ENCODE data around the gene DNAI2. TPM values are rescaled to one million over a fixed set of nuclear protein-coding genes. Genes with fewer than 3 reads are reported as not detected.

DNAI2 gene
- total RNA-seq, 1 donor from 2014 or later, result 0.18 TPM

DNA sequence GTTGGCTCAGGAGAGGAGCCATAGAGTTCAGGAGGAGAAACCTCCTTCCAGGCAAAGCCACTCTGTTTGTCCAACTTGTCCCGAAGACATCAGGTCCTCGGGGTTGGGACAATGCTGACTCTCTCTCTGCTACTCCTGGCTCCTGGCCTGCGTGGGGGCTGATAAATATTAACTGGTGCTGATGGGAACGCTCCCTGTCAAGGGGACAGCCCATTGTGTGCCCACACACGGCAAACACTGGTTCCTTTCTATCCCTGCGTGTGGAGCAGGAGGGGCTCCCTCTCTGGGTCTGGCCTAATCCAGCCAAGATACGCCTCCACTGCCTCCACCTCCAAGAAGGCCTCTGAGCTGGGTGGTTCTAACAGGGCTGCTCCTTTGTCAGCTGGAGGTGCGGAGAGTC is 56.4 kb downstream of the DNAI2 start:
- DNase-seq (ENCODE audit: low spot score), result no peak
- Mint-ChIP-seq H3K27me3 (ENCODE audit: insufficient read depth) (peaks cover 11% of the 10 kb centered on the region), H3K4me3 (no peak overlapping the region), H3K36me3 (ENCODE audit: low read depth) (no peaks in the 10 kb centered on the region), H3K4me1 (ENCODE audit: low read depth) (peaks cover 29% of the 10 kb centered on the region), H3K27ac (no peak overlapping the region), H3K9me3 (no peaks in the 10 kb centered on the region)
- intact Hi-C loops (cut with micrococcal nuclease), result no loop called here

- peaks cover 23% of the 10 kb centered on the region for H3K4me1 Mint-ChIP-seq (ENCODE audit: low read depth)
- no peak overlapping the region for H3K4me3 Mint-ChIP-seq
- no peak for DNase-seq (ENCODE audit: low spot score)
- H3K27ac Mint-ChIP-seq, result no peak overlapping the region
- no peaks in the 10 kb centered on the region for H3K36me3 Mint-ChIP-seq (ENCODE audit: low read depth)
- H3K9me3 Mint-ChIP-seq, result no peaks in the 10 kb centered on the region
- peaks cover 7% of the 10 kb centered on the region for H3K27me3 Mint-ChIP-seq (ENCODE audit: insufficient read depth)
- intact Hi-C loops (cut with micrococcal nuclease), result no loop called here
These were observed 58.1 kb downstream of the DNAI2 start for GRCh38 chr17:74332017-74332650.

- DNase-seq (ENCODE audit: low spot score), result no peak
- Mint-ChIP-seq H3K9me3 (no peaks in the 10 kb centered on the region), H3K27me3 (ENCODE audit: insufficient read depth) (peaks cover 7% of the 10 kb centered on the region), H3K4me3 (no peak overlapping the region), H3K36me3 (ENCODE audit: low read depth) (no peaks in the 10 kb centered on the region), H3K4me1 (ENCODE audit: low read depth) (peaks cover 23% of the 10 kb centered on the region), H3K27ac (no peak overlapping the region)
- intact Hi-C loops (cut with micrococcal nuclease), result no loop called here
These were observed 58.8 kb downstream of the DNAI2 start for GRCh38 chr17:74332763-74333283.

GRCh38 chr17:74334393-74335039 is 60.5 kb downstream of the DNAI2 start:
- Mint-ChIP-seq H3K27me3 (ENCODE audit: insufficient read depth) (peaks cover 4% of the 10 kb centered on the region), H3K36me3 (ENCODE audit: low read depth) (no peaks in the 10 kb centered on the region), H3K27ac (no peak overlapping the region), H3K4me3 (no peak overlapping the region), H3K4me1 (ENCODE audit: low read depth) (peaks cover 12% of the 10 kb centered on the region), H3K9me3 (no peaks in the 10 kb centered on the region)
- intact Hi-C loops (cut with micrococcal nuclease), result no loop called here
- no peak for DNase-seq (ENCODE audit: low spot score)

GRCh38 chr17:74335529-74336062 is 61.6 kb downstream of the DNAI2 start:
- DNase-seq (ENCODE audit: low spot score), result no peak
- Mint-ChIP-seq H3K36me3 (ENCODE audit: low read depth) (no peaks in the 10 kb centered on the region), H3K27ac (no peak overlapping the region), H3K4me3 (no peak overlapping the region), H3K27me3 (ENCODE audit: insufficient read depth) (peaks cover 4% of the 10 kb centered on the region), H3K4me1 (ENCODE audit: low read depth) (peaks cover 8% of the 10 kb centered on the region), H3K9me3 (no peaks in the 10 kb centered on the region)
- intact Hi-C loops (cut with micrococcal nuclease), result no loop called here

DNA sequence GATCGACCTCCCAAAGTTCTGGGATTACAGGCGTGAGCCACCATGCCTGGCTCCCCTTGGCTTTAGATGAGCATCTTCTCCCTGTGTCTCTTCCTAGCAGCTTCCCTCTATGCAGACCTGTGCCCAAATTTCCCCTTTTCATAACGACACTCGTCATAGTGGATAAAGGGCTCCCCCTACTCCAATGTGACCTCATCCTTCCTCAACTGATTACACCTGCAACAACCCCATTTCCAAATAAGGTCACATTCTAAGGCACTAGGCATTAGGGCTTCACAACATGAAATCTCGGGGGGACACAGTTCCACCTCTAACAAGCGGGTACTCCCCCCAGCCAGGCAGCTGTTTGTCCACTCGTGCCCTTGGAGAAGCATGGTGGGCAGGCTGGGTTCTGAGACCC is 62.3 kb downstream of the DNAI2 start:
- no peaks in the 10 kb centered on the region for H3K9me3 Mint-ChIP-seq
- no peak overlapping the region for H3K4me3 Mint-ChIP-seq
- DNase-seq (ENCODE audit: low spot score), result no peak
- no peaks in the 10 kb centered on the region for H3K36me3 Mint-ChIP-seq (ENCODE audit: low read depth)
- no peak overlapping the region for H3K27ac Mint-ChIP-seq
- H3K27me3 Mint-ChIP-seq (ENCODE audit: insufficient read depth), result peaks cover 2% of the 10 kb centered on the region
- H3K4me1 Mint-ChIP-seq (ENCODE audit: low read depth), result peaks cover 8% of the 10 kb centered on the region
- intact Hi-C loops (cut with micrococcal nuclease), result no loop called here

DNA sequence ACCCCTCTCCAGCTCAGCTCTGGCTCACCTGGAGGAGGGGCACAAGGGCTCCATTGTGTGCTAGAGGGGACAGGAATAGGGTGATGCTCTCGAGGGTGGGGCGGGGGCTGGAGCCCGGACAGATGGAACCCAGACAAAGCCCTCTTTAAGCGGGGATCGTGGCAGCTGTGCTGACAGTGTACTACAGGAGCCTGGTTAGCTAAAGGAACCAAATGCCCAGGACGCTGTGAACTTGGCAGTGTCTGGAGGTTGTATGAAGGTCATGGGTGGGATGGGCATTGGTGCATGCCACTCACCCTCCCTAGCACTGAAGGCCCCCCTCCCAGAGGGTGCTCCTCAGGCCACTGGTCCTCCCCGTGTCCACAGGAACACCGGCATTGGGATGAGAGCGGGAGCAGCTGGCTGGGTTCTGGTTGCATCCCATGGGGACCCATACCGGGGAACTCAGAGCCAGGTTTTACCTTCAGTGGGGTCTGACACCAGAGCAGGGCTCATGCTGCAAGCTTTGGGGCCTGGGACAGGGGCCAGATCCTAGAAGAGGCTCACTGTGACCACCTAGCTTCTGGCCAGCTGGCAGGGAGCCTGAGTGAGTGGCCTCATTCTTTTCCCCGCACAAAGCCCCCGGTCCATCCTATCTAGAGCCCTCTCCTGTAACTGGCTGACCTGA is 63.9 kb downstream of the DNAI2 start:
- no peak overlapping the region for H3K27ac Mint-ChIP-seq
- H3K4me1 Mint-ChIP-seq (ENCODE audit: low read depth), result peaks cover 8% of the 10 kb centered on the region
- H3K9me3 Mint-ChIP-seq, result no peaks in the 10 kb centered on the region
- peaks cover 2% of the 10 kb centered on the region for H3K27me3 Mint-ChIP-seq (ENCODE audit: insufficient read depth)
- intact Hi-C loops (cut with micrococcal nuclease), result no loop called here
- no peaks in the 10 kb centered on the region for H3K36me3 Mint-ChIP-seq (ENCODE audit: low read depth)
- DNase-seq (ENCODE audit: low spot score), result no peak
- no peak overlapping the region for H3K4me3 Mint-ChIP-seq

DNA sequence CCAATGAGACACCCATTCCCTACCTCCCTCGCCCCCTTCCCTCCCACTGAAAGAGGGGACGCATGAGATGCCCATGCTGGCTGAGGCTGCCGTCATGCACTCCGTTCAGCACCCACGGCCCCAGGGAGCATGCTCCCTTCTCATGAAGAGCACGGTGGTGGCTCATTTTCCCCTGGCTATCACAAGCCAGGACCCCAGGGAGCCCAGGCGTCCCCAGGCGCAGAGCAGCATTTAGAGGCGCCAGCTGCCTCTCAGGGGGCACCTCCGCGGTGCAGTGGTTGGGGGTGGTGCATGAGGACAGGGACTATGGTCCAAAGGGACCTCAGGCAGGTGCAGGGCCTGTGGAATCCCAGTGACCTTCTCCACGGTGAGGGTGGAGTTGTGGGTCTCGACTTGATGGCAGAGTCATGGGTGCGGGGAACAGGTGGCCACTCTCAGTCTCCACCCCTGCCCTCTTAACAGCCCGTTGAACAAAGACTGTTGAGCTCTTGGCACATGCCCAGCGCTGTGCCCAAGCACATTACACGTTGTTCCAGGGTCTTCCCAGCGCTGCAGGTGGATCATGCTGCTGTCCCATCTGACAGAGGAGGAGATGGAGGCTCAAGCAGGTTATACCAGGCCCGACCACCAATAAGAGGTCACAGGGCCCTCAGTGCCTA is 65.6 kb downstream of the DNAI2 start:
- H3K4me1 Mint-ChIP-seq (ENCODE audit: low read depth), result peaks cover 4% of the 10 kb centered on the region
- intact Hi-C loops (cut with micrococcal nuclease), result no loop called here
- H3K27me3 Mint-ChIP-seq (ENCODE audit: insufficient read depth), result peaks cover 2% of the 10 kb centered on the region
- H3K9me3 Mint-ChIP-seq, result no peaks in the 10 kb centered on the region
- no peak overlapping the region for H3K4me3 Mint-ChIP-seq
- no peak overlapping the region for H3K27ac Mint-ChIP-seq
- no peak for DNase-seq (ENCODE audit: low spot score)
- H3K36me3 Mint-ChIP-seq (ENCODE audit: low read depth), result no peaks in the 10 kb centered on the region

DNA sequence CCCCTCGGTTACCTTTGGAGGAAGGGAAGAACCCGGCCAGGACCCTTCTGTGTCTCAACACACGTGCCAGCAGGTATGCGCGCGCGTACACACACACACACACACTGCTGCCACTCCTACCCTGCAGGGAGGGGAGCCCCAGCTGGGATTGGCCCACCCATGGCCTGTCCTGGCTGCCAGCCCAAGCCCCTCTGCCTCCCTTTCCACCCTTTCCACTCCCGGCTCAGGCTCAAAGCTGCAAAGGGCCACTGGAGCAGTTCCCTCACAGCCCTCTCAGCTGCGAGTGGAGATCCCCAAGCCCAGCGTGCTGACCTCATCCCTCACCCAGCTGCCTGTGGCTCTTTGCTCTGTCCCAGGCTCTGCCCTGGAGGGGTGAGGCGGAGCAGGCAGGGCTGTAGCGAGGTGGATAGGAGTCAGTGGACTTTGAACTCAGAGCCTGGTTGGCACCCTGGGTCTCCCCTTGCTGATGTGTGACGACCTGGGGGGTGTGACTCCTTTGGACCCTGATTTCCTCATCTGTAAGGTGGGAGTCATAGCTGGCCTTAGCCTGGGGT is 66.5 kb downstream of the DNAI2 start:
- no peaks in the 10 kb centered on the region for H3K4me1 Mint-ChIP-seq (ENCODE audit: low read depth)
- no peak overlapping the region for H3K27ac Mint-ChIP-seq
- H3K9me3 Mint-ChIP-seq, result no peaks in the 10 kb centered on the region
- H3K27me3 Mint-ChIP-seq (ENCODE audit: insufficient read depth), result peaks cover 2% of the 10 kb centered on the region
- intact Hi-C loops (cut with micrococcal nuclease), result no loop called here
- no peak for DNase-seq (ENCODE audit: low spot score)
- no peaks in the 10 kb centered on the region for H3K36me3 Mint-ChIP-seq (ENCODE audit: low read depth)
- H3K4me3 Mint-ChIP-seq, result no peak overlapping the region

DNA sequence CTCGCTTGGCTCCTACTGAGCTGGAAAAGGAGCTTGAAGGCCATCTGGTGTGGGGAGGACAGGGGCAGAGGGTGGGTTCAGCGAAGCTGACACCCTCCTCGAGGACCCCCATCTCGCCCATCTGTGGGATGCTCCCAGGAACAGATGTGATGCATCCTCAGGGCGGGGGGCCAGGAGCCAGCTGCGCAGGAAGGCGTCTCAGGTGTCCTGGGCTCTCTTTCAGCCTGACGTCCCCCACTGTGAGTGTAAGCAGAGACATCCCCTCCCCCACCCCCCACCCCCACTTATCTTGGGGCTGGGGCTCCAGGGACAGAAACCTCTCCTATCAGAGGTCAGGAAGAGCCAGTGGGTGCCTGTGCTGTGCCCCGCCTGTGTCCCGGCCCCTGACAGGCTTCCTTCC is 68.2 kb downstream of the DNAI2 start:
- Mint-ChIP-seq H3K27me3 (ENCODE audit: insufficient read depth) (no peaks in the 10 kb centered on the region), H3K4me1 (ENCODE audit: low read depth) (no peaks in the 10 kb centered on the region), H3K9me3 (no peaks in the 10 kb centered on the region), H3K27ac (no peak overlapping the region), H3K36me3 (ENCODE audit: low read depth) (no peaks in the 10 kb centered on the region), H3K4me3 (no peak overlapping the region)
- intact Hi-C loops (cut with micrococcal nuclease), result no loop called here
- no peak for DNase-seq (ENCODE audit: low spot score)

GRCh38 chr17:74343121-74343520 is 69.1 kb downstream of the DNAI2 start:
- Mint-ChIP-seq H3K4me1 (ENCODE audit: low read depth) (no peaks in the 10 kb centered on the region), H3K27ac (no peak overlapping the region), H3K9me3 (no peaks in the 10 kb centered on the region), H3K36me3 (ENCODE audit: low read depth) (no peaks in the 10 kb centered on the region), H3K27me3 (ENCODE audit: insufficient read depth) (no peaks in the 10 kb centered on the region), H3K4me3 (no peak overlapping the region)
- no peak for DNase-seq (ENCODE audit: low spot score)
- intact Hi-C loops (cut with micrococcal nuclease), result no loop called here

DNA sequence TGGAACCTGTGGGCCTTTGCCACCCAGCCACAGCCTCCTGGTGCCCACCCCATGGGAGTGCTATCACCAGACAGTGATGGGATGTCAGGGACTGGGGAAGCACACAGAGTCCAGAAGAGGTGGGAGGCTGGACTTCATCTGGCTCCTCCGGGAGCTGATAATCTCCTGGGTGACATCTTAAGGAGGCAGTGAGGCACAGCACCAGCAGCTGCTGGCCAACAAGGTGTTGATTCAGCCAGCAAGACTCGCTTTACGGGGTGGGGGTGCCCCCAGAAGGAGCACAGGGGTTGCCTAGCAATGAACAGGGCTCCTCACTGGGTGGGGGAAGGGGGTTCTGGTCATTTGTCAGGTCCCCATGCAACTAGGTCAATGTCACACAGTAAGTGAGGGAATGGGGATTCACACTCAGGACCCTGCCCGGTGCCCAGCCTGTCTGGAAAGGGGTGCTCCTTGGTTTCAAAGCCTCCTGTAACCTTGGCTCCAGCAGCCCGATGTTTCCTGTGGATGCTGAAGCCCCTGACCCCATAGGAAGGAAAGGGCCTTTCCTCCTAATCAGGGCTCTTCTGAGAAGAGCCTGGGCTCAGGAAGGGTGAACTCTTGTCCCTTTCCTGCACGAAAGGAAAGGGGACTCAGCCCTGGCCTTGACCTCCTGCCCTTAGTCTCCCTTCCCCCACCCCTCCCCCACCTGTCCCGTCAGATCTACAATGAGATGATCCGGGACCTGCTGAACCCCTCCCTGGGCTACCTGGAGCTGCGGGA is 69.7 kb downstream of the DNAI2 start:
- Mint-ChIP-seq H3K9me3 (no peaks in the 10 kb centered on the region), H3K27me3 (ENCODE audit: insufficient read depth) (no peaks in the 10 kb centered on the region), H3K4me3 (no peak overlapping the region), H3K27ac (no peak overlapping the region), H3K36me3 (ENCODE audit: low read depth) (no peaks in the 10 kb centered on the region), H3K4me1 (ENCODE audit: low read depth) (no peaks in the 10 kb centered on the region)
- intact Hi-C loops (cut with micrococcal nuclease), result no loop called here
- no peak for DNase-seq (ENCODE audit: low spot score)
